ENCODE data around the gene NAP1L5.

Gene NAP1L5

GRCh38 chr4:88697141-88697540, 488 bp downstream of the NAP1L5 start:
- DNase-seq (ENCODE audit: low read depth), result no peak
- H3K4me3 ChIP-seq (ENCODE audit: low read depth, low read length), result peak overlapping the region; percentile 74
- no peak for TF ChIP-seq CTCF (conservative IDR thresholded peaks at IDR 0.05; ENCODE audit: low read depth, low read length)

DNA sequence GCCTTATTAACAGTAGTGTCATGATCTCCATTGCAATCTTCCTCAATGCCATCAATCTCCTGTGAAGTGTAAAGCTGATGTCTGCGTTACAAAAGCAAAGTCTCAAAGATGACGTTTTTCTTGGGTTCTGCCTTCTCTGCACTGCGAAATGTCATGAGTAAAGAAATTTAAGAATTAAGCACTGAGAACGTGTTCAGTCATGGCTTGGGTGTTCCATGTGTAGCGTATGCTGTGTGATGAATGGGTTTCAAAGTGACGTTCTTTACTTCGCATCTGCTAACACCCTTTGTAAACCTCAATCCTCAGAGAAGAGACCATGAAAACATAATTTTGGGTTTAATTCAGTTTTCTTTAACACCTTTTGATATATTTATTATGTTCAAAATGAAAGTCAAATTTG, 999 bp downstream of the NAP1L5 start:
- peak overlapping the region; percentile 74 for H3K4me3 ChIP-seq (ENCODE audit: low read depth, low read length)
- DNase-seq (ENCODE audit: low read depth), result no peak
- TF ChIP-seq CTCF (conservative IDR thresholded peaks at IDR 0.05; ENCODE audit: low read depth, low read length), result no peak

- TF ChIP-seq CTCF (conservative IDR thresholded peaks at IDR 0.05; ENCODE audit: low read depth, low read length), result no peak
- no peak overlapping the region for H3K4me3 ChIP-seq (ENCODE audit: low read depth, low read length)
- DNase-seq (ENCODE audit: low read depth), result no peak
These were observed 3.8 kb downstream of the NAP1L5 start for GRCh38 chr4:88693792-88694191.

GRCh38 chr4:88690355-88690754, 7.3 kb downstream of the NAP1L5 start:
- no peak overlapping the region for H3K4me3 ChIP-seq (ENCODE audit: low read depth, low read length)
- peak; percentile 33 for DNase-seq (ENCODE audit: low read depth)
- no peak for TF ChIP-seq CTCF (conservative IDR thresholded peaks at IDR 0.05; ENCODE audit: low read depth, low read length)

- TF ChIP-seq CTCF (conservative IDR thresholded peaks at IDR 0.05; ENCODE audit: low read depth, low read length), result no peak
- no peak overlapping the region for H3K4me3 ChIP-seq (ENCODE audit: low read depth, low read length)
- no peak for DNase-seq (ENCODE audit: low read depth)
These were observed 16.4 kb downstream of the NAP1L5 start for GRCh38 chr4:88681209-88681608.

DNA sequence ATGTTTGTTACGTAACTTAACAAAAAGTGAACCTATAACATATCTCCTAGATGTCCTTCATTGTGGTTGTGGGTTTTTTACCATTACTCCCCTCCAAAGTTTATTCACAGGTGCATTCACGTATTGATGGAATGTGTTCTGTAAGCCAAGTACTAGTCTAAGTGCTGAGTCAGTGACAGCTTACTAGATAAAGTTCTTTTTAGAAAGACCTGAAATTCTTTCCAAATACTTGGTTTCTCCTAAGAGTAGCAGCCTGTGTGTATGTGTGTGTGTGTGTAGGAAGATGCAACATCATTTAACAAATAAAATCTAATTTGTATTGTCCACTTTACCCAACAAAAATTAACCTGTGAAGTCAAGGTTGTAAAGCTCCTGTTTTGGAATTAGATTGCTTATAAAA, 22.1 kb downstream of the NAP1L5 start:
- H3K4me3 ChIP-seq (ENCODE audit: low read depth, low read length), result no peak overlapping the region
- DNase-seq (ENCODE audit: low read depth), result peak; percentile 25
- TF ChIP-seq CTCF (conservative IDR thresholded peaks at IDR 0.05; ENCODE audit: low read depth, low read length), result no peak

DNA sequence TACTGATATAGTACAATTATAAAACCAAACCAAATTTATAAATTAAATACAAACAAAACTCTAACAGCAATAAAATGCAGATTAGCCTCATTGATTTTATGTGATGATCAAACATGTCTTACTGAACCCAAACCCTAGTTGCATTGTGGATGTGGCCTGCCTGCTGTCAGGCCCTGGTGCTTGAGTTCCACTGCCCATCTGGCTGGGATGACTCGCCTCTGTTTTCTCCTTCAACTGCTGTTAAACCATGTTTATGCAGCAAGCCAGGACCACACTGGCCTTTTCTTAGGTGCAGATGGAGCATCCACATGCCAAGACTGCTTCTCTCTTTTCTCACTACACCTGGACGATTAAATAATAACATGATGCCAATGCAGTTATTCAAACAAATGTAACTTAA, 22.6 kb downstream of the NAP1L5 start:
- H3K4me3 ChIP-seq (ENCODE audit: low read depth, low read length), result no peak overlapping the region
- no peak for TF ChIP-seq CTCF (conservative IDR thresholded peaks at IDR 0.05; ENCODE audit: low read depth, low read length)
- peak; percentile 50 for DNase-seq (ENCODE audit: low read depth)
